Measurements from ENCODE around the gene GSG1L.

The GSG1L gene

GRCh38 chr16:27840311-27841060, 223.0 kb downstream of the GSG1L start:
- DNase-seq = no peak

GRCh38 chr16:27839419-27839818, 224.1 kb downstream of the GSG1L start:
- no peak for DNase-seq

DNA sequence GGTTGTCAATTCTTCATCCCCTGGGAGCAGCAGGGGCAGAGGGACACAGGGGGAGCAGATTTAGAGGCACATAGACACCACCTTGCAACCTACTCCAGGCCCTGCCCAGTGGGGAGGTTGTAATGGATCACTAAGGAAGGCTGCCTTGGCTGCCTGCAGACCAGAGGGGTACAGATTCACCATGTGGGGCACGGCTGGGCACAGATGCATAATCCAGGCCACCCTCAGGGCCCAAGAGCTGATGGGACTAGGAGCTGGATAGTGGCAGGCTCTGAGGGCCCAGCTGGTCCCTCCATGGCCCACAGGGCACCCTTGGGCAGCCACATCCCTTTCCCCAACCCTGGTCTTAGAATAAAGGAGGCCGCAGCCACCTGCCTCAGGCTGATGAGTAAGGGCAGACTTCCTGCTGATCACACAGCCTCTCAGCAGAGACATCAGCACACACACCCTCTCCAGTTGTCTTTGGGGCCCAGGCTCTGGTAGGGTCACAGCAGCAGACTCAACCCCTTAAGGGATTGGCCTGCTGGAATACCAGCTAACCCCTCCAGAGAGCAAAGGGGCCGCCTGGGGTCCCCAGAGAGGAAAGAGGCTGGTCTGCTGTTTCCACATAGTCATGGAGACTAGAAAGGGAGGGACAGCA, 224.9 kb downstream of the GSG1L start:
- no peak for DNase-seq

- no peak for DNase-seq
These were observed 233.5 kb downstream of the GSG1L start for GRCh38 chr16:27829975-27830374.

GRCh38 chr16:27828671-27829070, 234.8 kb downstream of the GSG1L start:
- no peak for DNase-seq

DNA sequence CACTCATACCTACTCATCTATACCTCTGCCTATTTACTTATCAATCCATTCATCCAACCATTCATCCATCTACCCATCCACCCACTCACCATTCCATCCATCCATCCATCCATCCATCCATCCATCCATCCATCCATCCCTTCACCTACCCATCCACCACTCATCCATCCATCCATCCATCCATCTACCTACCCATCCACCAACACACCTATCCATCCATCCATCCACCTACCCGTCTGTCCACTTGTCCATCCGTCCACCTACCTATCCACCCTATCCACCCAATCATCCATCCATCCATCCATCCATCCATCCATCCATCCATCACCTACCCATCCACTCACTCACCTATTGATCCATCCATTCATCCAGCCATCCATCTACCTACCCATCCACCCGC, 235.7 kb downstream of the GSG1L start:
- no peak for DNase-seq

DNA sequence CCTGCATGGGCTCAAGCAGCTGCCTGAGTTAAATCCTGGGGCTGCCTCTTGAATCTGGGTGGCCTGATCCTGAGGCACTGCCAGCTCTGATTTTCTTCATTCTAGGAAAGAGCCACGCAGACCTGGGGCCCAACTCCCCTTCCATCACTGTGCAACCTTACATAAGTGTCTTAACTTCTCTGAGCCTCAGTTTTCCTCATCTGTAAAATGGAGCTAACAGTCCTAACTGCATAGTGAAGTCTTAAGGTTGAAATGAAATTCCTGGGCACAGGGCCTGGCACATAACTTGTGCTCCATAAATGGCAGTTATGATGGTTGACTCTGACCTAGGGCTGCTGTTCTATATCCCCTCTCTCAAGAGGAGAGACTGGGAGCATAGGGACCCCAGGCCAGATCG, 236.6 kb downstream of the GSG1L start:
- DNase-seq = no peak

DNA sequence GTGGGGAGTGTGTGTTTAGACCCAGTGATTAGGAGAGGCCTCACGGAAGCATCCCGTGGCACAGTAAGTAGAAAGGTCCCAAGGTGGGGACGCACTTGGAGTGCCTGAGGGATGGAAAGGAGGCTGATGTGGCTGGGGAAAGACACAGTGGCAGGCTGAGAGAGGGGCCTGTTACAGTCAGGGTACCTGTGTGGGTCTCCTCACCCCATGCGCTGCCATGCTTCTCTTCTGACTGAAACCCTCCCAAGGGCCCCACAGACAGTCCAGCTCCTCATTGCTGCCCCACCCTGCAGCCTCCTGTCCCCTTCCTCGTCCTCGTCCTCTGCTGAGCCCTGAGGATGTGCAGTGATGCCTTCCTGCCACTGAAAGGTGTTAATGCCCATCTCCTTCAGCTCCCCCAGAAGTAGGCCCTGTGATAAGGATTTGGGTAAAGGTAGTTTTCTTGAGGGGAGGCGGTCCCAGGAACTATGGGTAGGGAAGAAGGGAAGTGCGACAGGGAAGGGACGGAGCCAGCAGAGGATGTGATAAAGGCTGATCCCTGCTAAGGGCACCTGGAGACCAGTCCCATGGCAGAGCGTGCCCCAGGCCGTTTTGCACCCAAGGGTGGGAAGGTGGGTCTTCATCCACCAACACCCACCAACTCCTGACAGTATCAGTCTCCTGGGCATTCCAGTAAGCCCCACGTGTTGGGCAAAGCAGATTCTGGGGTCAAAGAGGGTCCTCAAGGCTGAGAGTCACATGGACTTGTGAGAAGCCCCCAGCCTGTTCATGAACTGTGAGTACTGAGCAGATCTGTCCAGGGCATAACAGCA, 237.2 kb downstream of the GSG1L start:
- no peak for DNase-seq

GRCh38 chr16:27824786-27825185, 238.7 kb downstream of the GSG1L start:
- no peak for DNase-seq

DNA sequence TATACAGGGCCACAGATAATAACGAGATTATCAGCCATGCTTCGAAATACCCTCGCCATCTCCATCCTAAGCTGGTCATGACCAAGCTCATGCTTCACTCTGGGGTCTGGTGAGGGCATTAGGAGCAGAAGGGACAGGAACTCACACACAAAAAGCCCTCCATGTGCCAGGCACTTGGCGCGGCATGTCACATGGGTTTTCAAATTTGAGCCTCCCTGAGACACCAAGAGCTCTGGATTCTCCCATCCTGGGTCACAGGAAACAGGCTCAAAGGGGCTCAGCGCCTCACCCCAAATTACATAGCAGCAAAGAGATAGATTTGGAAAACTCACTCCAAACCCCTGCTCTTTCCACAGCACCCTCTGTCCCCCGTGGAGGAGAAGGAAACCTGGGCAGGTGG, 239.5 kb downstream of the GSG1L start:
- no peak for DNase-seq

GRCh38 chr16:27823421-27823820, 240.1 kb downstream of the GSG1L start:
- no peak for DNase-seq

GRCh38 chr16:27822996-27823395, 240.5 kb downstream of the GSG1L start:
- DNase-seq = no peak

DNA sequence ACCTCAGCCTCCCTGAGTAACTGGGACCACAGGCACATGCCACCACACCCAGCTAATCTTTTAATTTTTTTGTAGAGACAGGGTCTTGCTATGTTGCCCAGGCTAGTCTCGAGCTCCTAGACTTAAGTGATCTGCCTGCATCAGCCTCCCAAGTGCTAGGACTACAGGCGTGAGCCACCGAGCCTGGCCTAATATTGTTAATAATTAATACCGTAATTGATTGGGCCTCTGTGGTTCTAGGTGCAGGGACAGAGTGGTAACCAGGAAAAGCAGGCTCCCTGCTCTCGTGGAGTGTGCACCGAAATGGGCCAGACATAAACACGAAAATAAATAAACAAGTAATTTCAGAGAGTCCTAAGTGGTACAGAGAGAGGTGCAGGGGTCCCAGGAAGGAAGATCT, 241.0 kb downstream of the GSG1L start:
- DNase-seq = no peak

DNA sequence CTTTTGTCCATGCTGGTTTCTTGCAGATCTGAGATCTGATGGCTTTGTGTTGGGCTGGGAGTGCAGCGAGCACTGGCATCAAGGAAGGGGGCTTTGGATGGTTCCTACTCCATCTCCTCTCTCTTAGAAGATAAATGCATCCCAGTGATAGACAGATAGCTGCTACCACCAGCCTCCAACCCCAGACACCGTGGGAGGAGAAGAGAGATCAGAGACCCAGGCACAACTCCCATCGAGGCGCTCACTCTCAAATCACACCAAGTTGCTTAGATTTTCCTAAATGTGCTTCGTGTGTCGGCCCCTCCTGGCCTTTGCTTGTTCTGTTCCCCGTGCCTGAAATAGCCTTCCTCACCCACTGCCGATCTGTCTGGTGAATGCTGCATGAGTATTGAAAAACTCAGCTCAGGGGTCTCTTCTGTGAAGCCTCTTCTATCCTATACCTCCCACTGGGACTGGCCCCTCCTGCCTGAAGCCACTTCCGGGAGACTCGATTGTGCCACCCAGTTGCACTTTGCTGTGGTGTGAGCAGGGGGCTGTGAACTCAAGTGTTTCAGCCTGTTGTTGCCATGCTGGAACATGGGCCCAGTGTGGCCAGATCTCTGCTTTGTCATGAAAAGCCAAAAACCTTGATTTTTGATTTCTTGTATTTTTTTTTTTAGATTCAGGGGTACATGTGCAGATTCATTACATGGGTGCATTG, 242.7 kb downstream of the GSG1L start:
- no peak for DNase-seq

DNA sequence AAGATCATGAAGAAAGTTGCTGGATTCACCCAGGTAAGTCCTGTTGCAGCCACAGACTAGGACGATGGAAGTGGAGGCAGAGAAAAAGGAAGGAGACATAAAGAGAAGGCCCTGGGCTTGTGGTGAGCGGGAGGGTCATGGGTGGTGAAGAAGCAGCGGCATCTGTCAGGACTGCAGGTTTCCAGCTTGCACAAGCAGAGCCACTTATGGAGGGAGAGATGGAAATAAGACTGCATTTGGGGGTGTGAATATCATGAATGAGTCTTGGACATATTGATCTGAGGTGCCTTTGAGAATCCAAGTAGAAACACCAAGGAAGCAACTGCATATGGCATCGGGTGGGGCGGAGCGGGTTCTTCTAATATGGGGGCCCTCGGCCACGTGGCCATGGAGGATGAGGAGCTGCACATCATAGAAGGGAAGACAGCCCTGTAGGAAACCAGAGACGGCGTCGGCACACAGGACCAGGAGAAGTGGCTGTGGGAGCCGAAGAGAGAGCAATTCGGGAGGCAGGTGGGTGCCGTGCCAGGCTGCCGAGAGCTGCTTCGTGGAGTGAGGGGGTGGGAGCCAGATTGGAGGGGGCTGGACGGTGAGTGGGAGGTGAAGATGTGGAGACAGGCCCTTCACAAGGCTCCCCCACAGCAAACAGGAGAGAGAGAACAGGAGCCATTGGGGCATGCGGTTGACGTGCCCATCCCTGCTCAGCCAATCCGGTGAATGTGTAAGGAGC, 243.5 kb downstream of the GSG1L start:
- no peak for DNase-seq

DNA sequence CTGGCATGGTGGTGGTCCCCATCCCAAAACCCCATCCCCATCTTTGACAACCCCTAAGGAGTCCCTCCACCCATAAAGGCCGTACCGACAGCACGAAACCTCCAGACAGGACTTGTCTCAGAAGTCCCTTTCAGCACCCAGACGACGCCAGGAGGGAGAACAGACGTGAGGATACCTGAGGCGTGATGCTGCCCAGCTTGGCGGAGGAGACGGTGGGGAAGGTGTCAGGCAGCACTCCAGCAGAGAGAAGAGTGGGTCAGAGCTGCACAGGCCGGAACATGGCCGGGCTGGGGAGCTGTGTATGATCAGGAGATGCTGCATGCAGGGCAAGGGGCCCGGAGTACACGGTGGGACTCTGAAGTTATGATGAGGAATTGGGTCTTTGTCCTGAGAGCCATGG, 244.2 kb downstream of the GSG1L start:
- DNase-seq = no peak

DNA sequence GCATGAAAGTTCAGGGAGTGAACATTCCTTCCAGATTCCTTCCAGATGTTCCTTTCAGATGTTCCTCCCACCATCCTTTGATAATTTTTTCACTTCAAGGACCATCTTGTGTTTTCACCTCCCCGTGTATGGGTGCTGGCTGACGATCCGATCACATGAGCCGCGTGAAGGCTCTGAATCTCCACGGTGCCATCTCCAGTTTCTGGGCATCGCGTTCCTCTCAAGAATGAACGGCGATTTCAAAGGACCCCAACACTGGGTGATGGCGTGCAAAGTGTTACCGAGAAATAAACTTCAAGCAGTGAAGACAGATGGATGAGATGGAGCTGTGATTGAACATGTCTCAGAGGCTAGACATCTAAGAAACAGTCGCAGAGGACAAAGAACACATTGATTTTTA, 245.3 kb downstream of the GSG1L start:
- no peak for DNase-seq

GRCh38 chr16:27817038-27817437, 246.5 kb downstream of the GSG1L start:
- no peak for DNase-seq

- DNase-seq = no peak
These were observed 247.0 kb downstream of the GSG1L start for GRCh38 chr16:27816561-27816960.

GRCh38 chr16:27813591-27813990, 249.9 kb downstream of the GSG1L start:
- no peak for DNase-seq

- DNase-seq = no peak
These were observed 251.6 kb downstream of the GSG1L start for GRCh38 chr16:27811881-27812280.

GRCh38 chr16:27806986-27807385, 256.5 kb downstream of the GSG1L start:
- no peak for DNase-seq

GRCh38 chr16:27806388-27806787, 257.1 kb downstream of the GSG1L start:
- DNase-seq = no peak

All from activated CD4-positive, alpha-beta T cell treated with anti-CD3 and anti-CD28 coated beads, Interleukin-10, Interleukin-2, amounts not matched to agents 100 ng/mL and 50 ng/mL, durations not matched to agents 16 hours and 8 hours (primary cell).